ENCODE results near the gene SMG9. TPM values are rescaled to one million over a fixed set of nuclear protein-coding genes. Genes with fewer than 3 reads are reported as not detected.

Gene SMG9
- total and polyA plus RNA-seq, 2 of the 13 experiments (the other 11 are each of a cell fraction or from before 2014, with no cell fraction given): 16.1 to 18.7 TPM

GRCh38 chr19:43789029-43789428 lies 34.3 kb upstream of the SMG9 start (continued):
- TF ChIP-seq ZSCAN9 (CRISPR knock-in tag; IDR thresholded peaks at IDR 0.05; ENCODE audit: borderline replicate concordance) (peak; percentile 92; the same call in 1 of the 2 replicates), ZMAT3 (CRISPR knock-in tag; conservative IDR thresholded peaks at IDR 0.05) (no peak), ZNF773 (CRISPR knock-in tag; IDR thresholded peaks at IDR 0.05; ENCODE audit: borderline replicate concordance) (0 out of 2 replicates have a peak, but pooled peaks have one; percentile 43), GABPA (IDR thresholded peaks at IDR 0.05; ENCODE audit: low read depth, low read length) (no peak), GABPA (CRISPR knock-in tag; IDR thresholded peaks at IDR 0.05; ENCODE audit: low read depth) (peak; percentile 31; the same call in 1 of the 2 replicates), LRRFIP1 (CRISPR knock-in tag; conservative IDR thresholded peaks at IDR 0.05) (peak; percentile 88; the same call in 1 of the 2 replicates), MXD4 (CRISPR knock-in tag; IDR thresholded peaks at IDR 0.05) (peak; percentile 26; the same call in 1 of the 2 replicates), KIAA2018 (CRISPR knock-in tag; IDR thresholded peaks at IDR 0.05; ENCODE audit: borderline replicate concordance) (no peak), MED1 (CRISPR knock-in tag; IDR thresholded peaks at IDR 0.05) (no peak), ZSCAN22 (CRISPR knock-in tag; IDR thresholded peaks at IDR 0.05) (no peak), AGO1 (IDR thresholded peaks at IDR 0.05; ENCODE audit: low read depth, low read length, poor library complexity, severe bottlenecking) (no peak), FOXO1 (CRISPR knock-in tag; IDR thresholded peaks at IDR 0.05) (0 out of 2 replicates have a peak, but pooled peaks have one; percentile 16), JARID2 (CRISPR knock-in tag; IDR thresholded peaks at IDR 0.05; ENCODE audit: insufficient replicate concordance) (no peak), ZNF281 (CRISPR knock-in tag; IDR thresholded peaks at IDR 0.05; ENCODE audit: borderline replicate concordance) (peak; percentile 66), MTA3 (CRISPR knock-in tag; IDR thresholded peaks at IDR 0.05) (peak; percentile 63; the same call in 1 of the 2 replicates), RELA (CRISPR knock-in tag; IDR thresholded peaks at IDR 0.05) (no peak), ZNF383 (CRISPR knock-in tag; IDR thresholded peaks at IDR 0.05; ENCODE audit: borderline replicate concordance) (no peak)

All from HepG2 (cell line).